PFSK-1 (cell line): ENCODE results near the gene ZSWIM3.
A peak's percentile ranks its signal among the peaks of the same experiment; 100 is the strongest.

Source experiments
- SIN3A ChIP-seq: IDR thresholded peaks from 2 replicates; pipeline ENCODE4 v1.6.1; 2012; ENCODE audit warnings: mild to moderate bottlenecking, low read length, moderate library complexity, borderline replicate concordance; ENCODE audit not compliant: insufficient read depth
- TAF1 ChIP-seq: IDR thresholded peaks from 2 replicates; pipeline ENCODE4 v1.6.1; 2012; ENCODE audit warnings: low read length, control low read depth, borderline replicate concordance; ENCODE audit not compliant: insufficient read depth

DNA sequence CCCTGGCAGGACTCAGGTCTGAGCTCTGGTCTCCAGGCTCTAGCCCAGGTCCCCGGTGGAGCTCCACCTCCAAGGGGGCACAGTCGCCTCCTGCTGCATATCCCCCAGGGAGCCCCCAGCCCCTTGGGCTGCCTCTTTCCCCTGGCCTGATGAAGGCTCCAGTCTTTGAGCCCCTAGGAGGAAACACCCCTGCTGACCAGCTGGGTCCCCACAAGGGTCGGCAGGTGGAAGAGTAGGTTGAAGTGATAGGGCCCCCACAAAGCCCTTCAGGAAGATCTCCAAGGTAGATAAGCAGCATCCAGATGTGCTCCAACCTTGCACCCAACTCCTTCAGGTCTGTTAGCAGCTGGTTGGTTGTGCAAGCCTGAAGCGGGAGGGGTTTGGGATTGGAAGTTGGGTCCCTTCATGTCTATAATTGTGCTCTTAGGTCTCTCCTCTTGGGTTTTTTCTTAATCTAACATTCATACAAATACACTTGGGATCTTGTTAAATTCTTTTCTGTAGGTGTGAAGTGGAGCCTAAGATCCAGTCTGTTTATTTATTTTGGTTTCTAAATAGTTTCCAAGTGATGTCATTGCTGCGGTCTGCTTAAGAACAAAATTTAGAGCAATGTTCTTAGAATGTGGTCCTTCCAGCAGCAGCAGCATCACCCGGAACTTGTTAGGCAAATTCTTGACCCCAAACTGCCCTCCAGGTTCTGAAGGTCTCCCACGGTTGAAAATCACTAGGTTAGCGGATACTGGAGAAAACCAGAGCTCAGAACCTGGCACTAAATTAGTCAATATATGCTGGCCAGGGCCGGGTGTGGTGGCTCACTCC lies 39.8 kb upstream of the ZSWIM3 start:
- TF ChIP-seq SIN3A (peak; percentile 15; the same call in 1 of the 2 replicates), TAF1 (no peak)
